HG03520 (cell line): Measurements from ENCODE around the gene LGALS9.
"Not testable (repeated sequence)": the region's sequence is repeated elsewhere in the genome, so short reads cannot be mapped to it uniquely, and the experiment has no call there.

Source experiments
- ATAC-seq: cut with Tn5 transposase; IDR thresholded peaks from one replicate; pipeline ENCODE4 v1.9.1; 2021; ENCODE audit warnings: mild to moderate bottlenecking, moderate library complexity; ENCODE audit not compliant: unreplicated experiment

The LGALS9 gene

DNA sequence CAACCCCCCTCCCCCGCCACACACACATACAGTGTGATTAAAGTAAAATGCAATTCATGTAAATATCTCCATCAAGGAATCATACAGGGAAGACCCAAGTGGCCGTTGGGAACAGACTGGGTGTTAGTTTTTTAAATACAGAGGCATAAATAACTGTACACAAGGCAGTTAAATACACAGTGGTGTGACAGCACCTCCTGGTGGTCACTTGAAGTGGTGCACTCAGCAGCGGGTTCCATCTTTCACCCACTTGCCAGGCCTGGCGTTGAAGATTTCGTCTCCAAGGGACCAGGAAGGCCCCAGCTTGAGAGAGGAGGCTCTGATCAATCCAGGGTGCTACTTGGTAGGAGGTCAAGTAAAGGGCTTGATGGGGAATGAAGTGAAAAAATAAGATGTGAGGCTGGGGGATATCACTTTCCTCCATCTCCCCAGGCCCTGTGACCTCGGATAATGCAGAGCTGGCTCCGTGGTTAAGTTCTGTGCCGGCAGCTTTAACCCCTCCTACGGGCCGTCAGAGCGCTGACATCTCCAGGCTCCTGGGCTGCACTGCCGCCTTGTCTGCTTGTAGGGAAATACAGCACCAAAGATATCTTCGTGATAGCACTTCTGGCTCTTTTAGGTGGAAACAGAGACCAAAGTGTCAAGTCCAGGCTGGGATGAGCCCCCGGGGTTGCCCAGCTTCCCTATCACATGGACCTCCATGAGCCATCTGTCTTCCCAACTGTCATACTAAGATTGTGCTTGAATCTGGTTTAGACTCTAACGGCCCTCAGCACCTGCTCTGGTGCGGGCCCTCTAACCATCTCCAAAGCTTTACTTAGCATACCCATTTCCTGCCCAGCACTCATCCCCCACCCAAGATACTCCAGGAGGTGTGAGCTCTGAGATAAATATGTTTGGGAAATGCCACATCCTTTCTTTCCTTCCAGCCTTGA lies 20.7 kb downstream of the LGALS9 start:
- ATAC-seq, result no peak

DNA sequence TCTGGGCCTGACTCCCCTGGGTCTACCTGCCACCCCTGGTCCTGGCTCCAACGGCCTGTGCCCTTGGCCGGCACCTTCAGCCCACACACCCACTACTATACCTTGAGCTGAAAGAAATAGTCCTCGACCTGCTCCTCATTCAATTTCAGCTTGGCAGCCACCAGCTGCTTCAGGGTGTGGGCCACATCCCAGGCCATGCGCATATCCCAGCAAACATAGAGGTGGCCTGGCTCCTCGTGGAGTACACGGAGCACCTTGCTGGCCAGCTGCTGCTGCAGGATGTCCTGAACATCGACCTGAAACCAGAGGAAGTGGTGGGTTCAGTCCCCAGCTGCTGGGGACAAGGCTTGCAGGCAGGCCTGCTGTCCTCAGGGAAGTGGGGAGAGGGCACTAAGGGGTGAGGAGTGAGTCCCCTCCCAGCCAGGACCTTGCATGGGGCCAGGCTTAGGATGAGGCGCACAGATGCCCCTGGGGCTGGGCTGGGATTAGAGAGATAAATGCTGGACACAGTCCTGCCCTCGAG lies 22.5 kb downstream of the LGALS9 start:
- ATAC-seq, result not testable (repeated sequence)

GRCh38 chr17:27654136-27654535 lies 23.1 kb downstream of the LGALS9 start:
- ATAC-seq, result no peak

GRCh38 chr17:27654654-27655524 lies 23.9 kb downstream of the LGALS9 start:
- ATAC-seq, result no peak

DNA sequence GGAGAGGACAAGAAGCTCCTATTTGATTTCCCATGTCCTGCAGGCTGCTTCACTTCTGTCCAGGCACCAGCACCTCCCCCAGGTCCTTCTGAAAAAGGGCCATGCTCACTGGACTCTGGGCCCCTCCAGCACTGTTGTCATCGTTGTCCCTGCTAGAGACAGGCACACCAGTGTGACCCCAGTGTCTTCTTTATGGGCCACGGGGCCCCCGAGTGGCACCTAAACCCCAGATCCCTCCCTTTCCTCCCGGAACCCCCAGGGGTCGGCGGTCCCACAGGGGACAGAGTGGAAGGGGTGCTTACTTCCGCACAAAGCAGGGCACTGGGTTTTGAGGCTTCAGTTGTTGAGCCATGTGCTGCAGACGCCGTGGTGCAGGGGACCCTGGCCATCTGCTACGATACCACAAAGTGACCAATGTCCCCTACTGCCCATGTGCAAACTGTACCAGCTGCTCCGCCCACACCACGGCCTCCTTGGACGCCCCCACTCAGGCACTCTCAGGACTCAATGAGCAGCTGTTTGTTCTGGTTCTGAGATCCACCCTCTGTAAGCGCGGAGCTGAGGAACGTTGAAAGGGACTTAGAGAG lies 24.6 kb downstream of the LGALS9 start:
- not testable (repeated sequence) for ATAC-seq

DNA sequence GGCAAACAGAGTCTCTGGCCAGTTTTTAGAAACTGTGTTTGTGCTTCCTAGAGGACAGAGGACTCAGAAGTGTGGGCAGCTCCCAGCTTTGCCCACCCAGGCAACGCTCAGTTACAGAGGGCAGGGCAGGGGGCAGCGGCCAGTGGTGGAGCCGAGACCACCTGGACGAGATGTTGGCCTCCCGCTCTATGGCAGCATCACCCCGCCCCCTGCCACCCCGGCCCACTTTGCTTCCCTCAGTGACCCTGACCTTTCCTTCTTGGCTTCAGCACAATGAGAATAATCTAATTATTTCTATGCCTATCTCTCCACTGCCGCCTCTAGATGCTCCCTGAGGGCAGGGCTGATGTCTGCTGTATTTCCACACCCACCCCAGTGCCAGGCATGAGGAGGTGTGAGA lies 25.6 kb downstream of the LGALS9 start:
- not testable (repeated sequence) for ATAC-seq

- ATAC-seq, result no peak
Measured at GRCh38 chr17:27657620-27658019, 26.6 kb downstream of the LGALS9 start.

DNA sequence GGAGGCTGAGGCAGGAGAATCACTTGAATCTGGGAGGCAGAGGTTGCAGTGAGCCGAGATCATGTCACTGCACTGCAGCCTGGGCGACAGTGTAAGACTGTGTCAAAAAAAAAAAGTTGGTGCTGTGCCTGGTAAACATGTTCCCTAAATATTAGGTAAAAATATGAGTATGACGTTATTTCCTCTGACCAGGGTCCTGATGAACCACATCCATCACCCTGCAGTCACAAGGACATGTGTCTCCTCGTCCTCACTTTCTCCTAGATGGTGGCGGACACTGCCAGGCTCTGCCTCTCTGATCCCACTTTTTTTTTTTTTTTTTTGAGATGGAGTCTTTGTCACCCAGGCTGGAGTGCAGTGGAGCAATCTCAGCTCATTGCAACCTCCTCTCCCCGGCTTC lies 28.7 kb downstream of the LGALS9 start:
- ATAC-seq, result no peak

DNA sequence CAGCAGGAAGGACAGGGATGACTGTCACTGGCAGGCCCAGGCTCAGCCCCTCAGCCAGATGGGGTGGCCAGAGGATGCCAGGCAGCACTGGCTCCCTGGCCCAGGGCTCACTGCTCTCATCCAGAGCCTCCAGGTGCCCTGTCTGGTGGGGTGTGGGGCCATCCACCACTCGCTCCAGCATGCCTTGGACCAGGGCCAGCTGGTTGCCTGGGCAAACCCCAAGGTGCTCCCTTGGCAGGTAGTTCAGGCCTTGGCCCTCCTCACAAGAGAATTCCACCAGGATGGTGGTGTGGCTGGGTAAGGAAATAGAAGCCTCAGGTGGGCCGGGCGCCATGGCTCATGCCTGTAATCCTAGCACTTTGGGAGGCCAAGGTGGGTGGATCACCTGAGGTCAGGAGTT lies 29.4 kb downstream of the LGALS9 start:
- ATAC-seq, result no peak

GRCh38 chr17:27663936-27664605 lies 33.1 kb downstream of the LGALS9 start:
- ATAC-seq, result no peak

DNA sequence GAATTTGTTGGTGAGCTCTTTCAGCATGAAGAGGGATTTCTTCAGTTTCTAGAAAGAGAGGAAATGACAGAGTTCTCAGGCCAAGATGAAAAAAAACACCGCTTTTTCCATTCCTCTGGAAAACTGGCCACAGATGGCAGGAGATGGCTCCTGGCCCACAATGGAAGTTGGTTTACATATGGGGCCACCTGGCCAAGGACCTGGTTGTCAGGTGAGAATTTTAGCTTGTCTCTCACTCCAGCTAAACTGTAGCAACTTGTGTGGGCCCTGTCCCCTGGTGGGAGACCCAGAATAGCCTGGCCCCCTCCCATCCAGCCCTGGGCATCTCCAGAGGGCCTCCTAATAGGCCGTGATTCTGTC lies 33.6 kb downstream of the LGALS9 start:
- no peak for ATAC-seq

DNA sequence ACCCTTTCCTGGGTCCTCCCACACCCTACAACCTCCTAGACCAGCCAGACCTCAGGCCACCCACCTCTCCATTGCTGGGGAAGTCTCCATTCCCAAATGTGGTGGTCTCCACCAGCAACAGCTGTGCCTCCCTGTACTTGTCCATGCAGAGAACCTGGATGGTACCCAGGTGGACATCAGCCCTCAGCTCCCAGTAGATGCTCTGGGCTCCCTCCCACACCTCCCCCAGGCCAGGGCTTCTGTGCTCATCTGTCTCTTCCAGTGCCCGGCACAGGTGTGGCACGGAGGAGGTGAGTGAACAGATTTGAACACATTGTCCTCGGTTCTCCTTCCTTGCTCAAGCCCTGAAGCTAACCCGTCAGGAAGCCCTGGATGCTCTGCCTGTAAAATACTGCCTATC lies 34.6 kb downstream of the LGALS9 start:
- no peak for ATAC-seq

DNA sequence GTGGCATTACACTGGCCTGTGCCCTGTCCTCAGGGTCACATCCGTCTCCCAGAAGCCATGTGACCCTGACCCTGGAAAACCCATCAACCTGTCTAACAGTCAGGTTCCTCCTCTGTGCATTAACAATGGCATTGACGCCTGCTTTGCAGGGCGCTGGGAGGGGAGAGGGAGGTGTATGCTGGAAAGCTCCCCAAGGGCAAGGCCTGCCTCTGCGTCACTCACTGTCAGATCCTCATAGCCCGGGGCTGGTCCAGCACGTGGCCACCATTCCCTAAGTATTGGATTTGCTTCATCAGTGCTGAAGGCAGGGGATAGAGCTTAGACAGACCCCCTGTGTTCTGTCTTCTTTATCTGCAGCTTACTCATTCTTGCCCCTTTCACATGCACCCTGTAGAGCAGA lies 35.3 kb downstream of the LGALS9 start:
- ATAC-seq, result not testable (repeated sequence)

DNA sequence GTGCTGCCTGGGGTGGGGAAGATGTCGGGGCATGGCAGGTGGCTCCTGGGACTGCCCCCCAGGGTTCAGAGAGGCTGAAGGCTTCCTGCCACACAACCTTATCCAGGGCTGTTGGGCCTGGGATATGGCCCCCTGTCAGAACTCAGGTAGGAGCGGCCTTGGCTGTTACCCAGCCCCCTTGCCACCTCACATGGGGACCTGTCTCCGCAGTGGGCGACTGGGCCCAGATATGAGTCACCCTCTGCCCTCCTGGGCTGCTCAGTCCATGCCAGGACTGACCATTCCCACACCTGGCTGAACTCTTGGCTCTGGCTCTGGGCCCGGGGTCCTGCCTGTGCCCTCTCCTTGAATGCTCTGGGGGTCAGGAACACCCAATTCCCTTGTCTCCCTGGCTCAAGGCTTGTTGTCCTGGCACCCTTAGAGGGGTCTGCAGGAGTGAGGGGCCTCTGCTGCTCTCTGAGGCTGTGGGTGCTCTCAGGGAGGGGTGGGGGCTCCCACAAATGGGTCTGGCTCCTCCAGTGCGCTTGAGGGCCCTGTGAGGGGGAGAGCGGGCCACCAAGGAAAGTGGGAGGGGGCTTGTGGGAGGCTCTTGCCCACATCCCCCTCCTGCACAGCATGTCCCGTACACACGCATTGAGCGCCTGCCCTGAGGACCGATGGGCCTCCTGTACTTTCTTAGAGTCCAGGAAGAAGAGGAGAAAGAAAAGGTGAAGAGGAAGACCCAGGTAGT lies 36.0 kb downstream of the LGALS9 start:
- ATAC-seq, result no peak

GRCh38 chr17:27667656-27668487 lies 36.9 kb downstream of the LGALS9 start:
- ATAC-seq, result no peak

DNA sequence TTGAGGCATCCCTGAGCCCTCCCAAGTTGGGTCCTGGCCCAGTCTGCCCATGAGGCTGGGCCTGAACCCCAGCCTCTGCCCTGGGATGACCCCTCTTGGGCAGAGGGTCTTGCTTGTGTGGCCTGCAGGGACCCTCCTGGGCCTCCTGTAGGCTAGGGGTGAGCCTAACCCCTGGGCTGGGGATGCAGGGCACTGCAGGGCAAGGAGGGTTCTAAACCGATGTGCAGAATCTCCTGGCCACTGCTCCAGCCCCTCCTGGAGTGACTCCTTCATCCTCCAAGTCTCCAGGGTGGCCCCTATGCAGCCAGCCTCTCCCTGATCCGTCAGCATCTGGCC lies 37.5 kb downstream of the LGALS9 start:
- ATAC-seq, result no peak

DNA sequence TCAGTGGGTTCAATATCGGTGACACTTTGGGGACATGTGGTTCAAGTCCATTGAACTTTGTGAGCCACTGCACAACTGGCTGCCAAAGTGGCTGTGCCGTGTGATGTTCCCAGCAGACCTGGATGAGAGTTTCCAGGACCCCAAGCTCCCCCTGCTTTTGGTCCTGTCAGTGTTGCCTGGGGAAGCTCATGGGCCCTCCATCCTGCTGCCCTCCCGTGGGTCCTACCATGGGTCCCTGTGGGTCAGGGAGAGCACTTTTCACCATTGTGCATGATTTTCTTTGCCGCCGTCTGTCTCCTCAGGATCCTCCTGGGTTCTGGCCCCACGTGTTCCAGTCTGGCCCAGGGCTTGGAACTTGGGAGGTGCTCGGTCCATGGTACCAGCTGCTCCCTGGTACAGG lies 38.1 kb downstream of the LGALS9 start:
- ATAC-seq, result no peak

DNA sequence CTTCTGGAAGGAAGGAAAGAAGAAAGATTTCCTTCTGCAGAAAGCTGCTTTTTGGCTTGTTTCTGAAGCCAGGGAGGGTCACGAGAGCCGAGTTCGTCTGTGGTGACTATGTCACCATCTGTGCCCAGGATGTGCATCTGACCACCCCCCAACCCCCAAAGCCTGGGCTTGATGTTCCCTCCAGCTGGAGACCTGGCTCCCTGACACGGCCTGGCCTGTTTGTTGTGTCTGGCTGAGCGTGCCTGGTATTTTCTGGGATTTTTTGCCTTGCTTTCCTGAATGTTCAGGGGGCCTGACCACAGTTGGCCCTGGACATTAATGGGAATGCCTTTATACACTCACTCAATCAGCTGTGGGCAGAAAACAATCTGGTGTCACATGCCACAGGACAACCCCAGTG lies 38.9 kb downstream of the LGALS9 start:
- ATAC-seq, result no peak
